ENCODE data around the gene QRICH2. TPM values are rescaled to one million over a fixed set of nuclear protein-coding genes. Genes with fewer than 3 reads are reported as not detected.

Gene QRICH2
- total and polyA plus RNA-seq, 2 of the 4 experiments (the other 2 are of a cell fraction), result 4.3 to 4.8 TPM

DNA sequence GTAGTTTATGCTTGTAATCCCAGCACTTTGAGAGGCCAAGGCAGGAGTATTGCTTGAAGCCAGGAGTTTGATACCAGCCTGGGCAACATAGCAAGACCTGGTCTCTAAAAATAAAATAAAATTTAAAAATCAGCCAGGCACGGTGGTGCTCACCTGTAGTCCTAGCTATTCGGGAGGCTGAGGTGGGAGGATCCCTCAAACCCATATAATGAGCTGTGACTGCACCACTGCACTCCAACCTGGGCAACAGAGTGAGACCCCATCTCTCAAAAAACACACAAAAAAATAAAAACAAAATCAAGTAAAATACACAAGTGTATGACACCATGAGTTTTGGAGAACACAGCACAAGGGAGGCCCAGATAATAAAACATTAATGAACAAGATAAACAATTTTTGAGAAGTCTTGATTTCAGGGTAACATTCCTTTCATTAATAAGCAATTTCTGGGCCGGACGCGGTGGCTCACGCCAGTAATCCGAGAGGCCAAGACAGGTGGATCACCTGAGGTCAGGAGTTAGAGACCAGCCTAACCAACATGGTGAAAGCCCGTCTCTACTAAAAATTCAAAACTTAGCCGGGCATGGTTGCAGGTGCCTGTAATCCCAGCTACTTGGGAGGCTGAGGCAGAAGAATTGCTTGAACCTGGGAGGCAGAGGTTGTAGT is 27.8 kb upstream of the QRICH2 start:
- Histone ChIP-seq H3K4me3 (ENCODE audit: insufficient read depth, low read depth, low read length) (no peak overlapping the region), H4K5ac (ENCODE audit: low read depth, low read length) (no peak overlapping the region), H3K9me3 (ENCODE audit: control insufficient read depth, insufficient read depth, low read length) (no peaks in the 10 kb centered on the region), H2AK9ac (replicated peaks; ENCODE audit: low read depth, low read length, poor library complexity) (no peak overlapping the region), H3K4me2 (ENCODE audit: low read depth, low read length) (no peak overlapping the region), H3K27ac (ENCODE audit: insufficient read depth, low read length) (no peak overlapping the region), H3K14ac (replicated peaks; ENCODE audit: low read depth, low read length) (no peak overlapping the region), H3K4me1 (ENCODE audit: control insufficient read depth, insufficient read depth, low read length) (peaks cover 11% of the 10 kb centered on the region), H3K36me3 (ENCODE audit: control insufficient read depth, insufficient read depth, low read length) (peaks cover 7% of the 10 kb centered on the region), H2BK5ac (ENCODE audit: low read depth, low read length, poor library complexity, severe bottlenecking) (no peak overlapping the region), H3K56ac (ENCODE audit: extremely low read depth, insufficient read depth, low read length) (no peak overlapping the region), H4K8ac (ENCODE audit: low read depth in 2 of 2, low read length in 2 of 2) (no peak overlapping the region), H3K9ac (ENCODE audit: low read depth, low read length) (no peak overlapping the region), H2BK15ac (ENCODE audit: low read depth, low read length) (no peak overlapping the region), H4K91ac (ENCODE audit: insufficient read depth, low read depth, low read length) (no peak overlapping the region), H3K9me1 (ENCODE audit: insufficient read depth, low read length) (peaks cover 17% of the 10 kb centered on the region), H2BK120ac (ENCODE audit: low read depth, low read length) (no peak overlapping the region), H4K20me1 (ENCODE audit: insufficient read depth, low read length) (peaks cover 20% of the 10 kb centered on the region), H3K4ac (ENCODE audit: low read depth, low read length) (no peak overlapping the region), H2AK5ac (ENCODE audit: low read depth, low read length) (no peak overlapping the region; the same call in 1 of the 2 replicates), H3K79me1 (ENCODE audit: low read depth in 1 of 2, low read length in 2 of 2) (peaks cover 29 to 48% of the 10 kb centered on the region in 2 experiments), H3K18ac (ENCODE audit: low read depth, low read length) (no peak overlapping the region), H2AFZ (replicated peaks; ENCODE audit: low read length, poor library complexity) (no peak overlapping the region), H3K23ac (ENCODE audit: low read depth, low read length) (no peak overlapping the region), H2BK20ac (ENCODE audit: low read depth, low read length) (no peak overlapping the region), H3K27me3 (ENCODE audit: control insufficient read depth, insufficient read depth, low read length) (no peaks in the 10 kb centered on the region)
- dilution Hi-C loops (cut with HindIII; ENCODE audit: low sequenced_read_pairs, unreplicated experiment) (no loop called here), intact Hi-C loops (cut with micrococcal nuclease) (no loop called here), in situ Hi-C loops (cut with MboI; ENCODE audit: low sequenced_read_pairs) (no loop called here)
- TF ChIP-seq, protein P1, sequence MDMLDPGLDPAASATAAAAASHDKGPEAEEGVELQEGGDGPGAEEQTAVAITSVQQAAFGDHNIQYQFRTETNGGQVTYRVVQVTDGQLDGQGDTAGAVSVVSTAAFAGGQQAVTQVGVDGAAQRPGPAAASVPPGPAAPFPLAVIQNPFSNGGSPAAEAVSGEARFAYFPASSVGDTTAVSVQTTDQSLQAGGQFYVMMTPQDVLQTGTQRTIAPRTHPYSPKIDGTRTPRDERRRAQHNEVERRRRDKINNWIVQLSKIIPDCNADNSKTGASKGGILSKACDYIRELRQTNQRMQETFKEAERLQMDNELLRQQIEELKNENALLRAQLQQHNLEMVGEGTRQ (IDR thresholded peaks at IDR 0.05; ENCODE audit: low read depth, low read length), result no peak
- TF ChIP-seq FOS (IDR thresholded peaks at IDR 0.05; ENCODE audit: low read depth, low read length) (no peak), MAZ (IDR thresholded peaks at IDR 0.05; ENCODE audit: borderline replicate concordance, low read depth, low read length) (no peak), BHLHE40 (IDR thresholded peaks at IDR 0.05; ENCODE audit: low read depth, low read length) (no peak), RCOR1 (IDR thresholded peaks at IDR 0.05; ENCODE audit: insufficient replicate concordance, low read length) (no peak), MAFK (IDR thresholded peaks at IDR 0.05; ENCODE audit: low read depth, low read length) (no peak), RAD21 (IDR thresholded peaks at IDR 0.05; ENCODE audit: low read length) (no peak), MXI1 (IDR thresholded peaks at IDR 0.05; ENCODE audit: borderline replicate concordance, low read depth, low read length) (no peak), CHD1 (IDR thresholded peaks at IDR 0.05; ENCODE audit: low read depth, low read length) (no peak)
- TF ChIP-seq, protein P2, sequence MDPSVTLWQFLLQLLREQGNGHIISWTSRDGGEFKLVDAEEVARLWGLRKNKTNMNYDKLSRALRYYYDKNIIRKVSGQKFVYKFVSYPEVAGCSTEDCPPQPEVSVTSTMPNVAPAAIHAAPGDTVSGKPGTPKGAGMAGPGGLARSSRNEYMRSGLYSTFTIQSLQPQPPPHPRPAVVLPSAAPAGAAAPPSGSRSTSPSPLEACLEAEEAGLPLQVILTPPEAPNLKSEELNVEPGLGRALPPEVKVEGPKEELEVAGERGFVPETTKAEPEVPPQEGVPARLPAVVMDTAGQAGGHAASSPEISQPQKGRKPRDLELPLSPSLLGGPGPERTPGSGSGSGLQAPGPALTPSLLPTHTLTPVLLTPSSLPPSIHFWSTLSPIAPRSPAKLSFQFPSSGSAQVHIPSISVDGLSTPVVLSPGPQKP (IDR thresholded peaks at IDR 0.05; ENCODE audit: borderline replicate concordance, low read depth, low read length), result no peak
- BruUV-seq (replicated peaks), result no TSS peak
- ChIA-PET CTCF (interaction anchor here (0.6 kb wide), 1 partner anchor 34 kb away, joined by 3 read pairs; no protein-coding TSS in a partner anchor), POLR2A (ENCODE audit: unreplicated experiment) (no interaction called here)
- no peak for ATAC-seq (ENCODE audit: low read depth)
- WGBS, 2 experiments (ENCODE audit: extremely low coverage in 2 of 2, insufficient read length in 1 of 2), result 100% methylated on average over 7 of the region's 9 CpGs; no CpG with 5 or more reads in 1 of the 2 experiments
- no peak for DNase-seq
